CD14-positive monocyte (primary cell): ENCODE results near the gene DNAH10. TPM values are rescaled to one million over a fixed set of nuclear protein-coding genes. Genes with fewer than 3 reads are reported as not detected.

ENCODE experiments used
- DNase-seq, 3 donors: peaks; one replicate each; pipeline ENCODE4 v3.0.0-alpha.2; 2011 to 2022
- H2AFZ ChIP-seq: 2 replicates; pipeline ENCODE4 v1.6.0; 2012; ENCODE audit warnings: mild to moderate bottlenecking, low read depth, low read length, inconsistent platforms; ENCODE audit not compliant: insufficient read depth, poor library complexity, severe bottlenecking
- H3K27ac ChIP-seq, 2 donors: 1 replicate in 1 of 2; 2 replicates in 1 of 2; pipeline ENCODE4 v1.5.1; 2012 to 2013; ENCODE audit warnings: low read length in 2 of 2, control low read depth in 1 of 2, inconsistent platforms in 1 of 2, low read depth in 1 of 2, mild to moderate bottlenecking in 1 of 2
- H3K27me3 ChIP-seq, 2 donors: one replicate each; pipeline versions ENCODE4 v1.6.0 to v1.6.1; 2011 to 2013; ENCODE audit warnings: low read length in 2 of 2; ENCODE audit not compliant: control insufficient read depth in 2 of 2, insufficient read depth in 2 of 2
- H3K36me3 ChIP-seq, 2 donors: replicated peaks in 1 of 2; 1 replicate in 1 of 2; 2 replicates in 1 of 2; pipeline versions ENCODE4 v1.5.1 to v1.6.1; 2012 to 2013; ENCODE audit warnings: low read length in 2 of 2, control low read depth in 1 of 2, inconsistent platforms in 1 of 2, mild to moderate bottlenecking in 1 of 2; ENCODE audit not compliant: insufficient read depth in 2 of 2, control insufficient read depth in 1 of 2
- H3K4me1 ChIP-seq, 2 donors: 1 replicate in 1 of 2; 2 replicates in 1 of 2; pipeline versions ENCODE4 v1.5.1 to v1.6.1; 2012 to 2013; ENCODE audit warnings: low read length in 2 of 2, control low read depth in 1 of 2, inconsistent platforms in 1 of 2, mild to moderate bottlenecking in 1 of 2, moderate library complexity in 1 of 2; ENCODE audit not compliant: insufficient read depth in 2 of 2, control insufficient read depth in 1 of 2
- H3K4me2 ChIP-seq: replicated peaks from 2 replicates; pipeline ENCODE3; 2012; ENCODE audit warnings: low read length, moderate library complexity, mild to moderate bottlenecking; ENCODE audit not compliant: poor library complexity, severe bottlenecking; ENCODE audit errors: extremely low read depth
- H3K4me3 ChIP-seq, 3 experiments: fragments of 200-600 bp in 1 of 3; sonication (generic) in 1 of 3; replicated peaks in 1 of 3; 1 replicate in 2 of 3; 2 replicates in 1 of 3; pipeline ENCODE4 v1.5.1; 2011 to 2013; ENCODE audit warnings: low read length in 3 of 3, mild to moderate bottlenecking in 3 of 3, control low read depth in 2 of 3, low read depth in 2 of 3, inconsistent platforms in 1 of 3, moderate library complexity in 1 of 3
- H3K79me2 ChIP-seq: 2 replicates; pipeline ENCODE4 v1.6.0; 2012; ENCODE audit warnings: mild to moderate bottlenecking, control low read depth, inconsistent platforms, low read length, moderate library complexity; ENCODE audit not compliant: insufficient read depth
- H3K9ac ChIP-seq: 2 replicates; pipeline ENCODE4 v1.6.0; 2017; ENCODE audit warnings: low read length, mild to moderate bottlenecking; ENCODE audit not compliant: insufficient read depth, poor library complexity, severe bottlenecking
- H3K9me3 ChIP-seq, 2 donors: replicated peaks in 1 of 2; 1 replicate in 1 of 2; 2 replicates in 1 of 2; pipeline versions ENCODE4 v1.5.1 to v1.6.1; 2012 to 2013; ENCODE audit warnings: low read length in 2 of 2, control low read depth in 1 of 2; ENCODE audit not compliant: control insufficient read depth in 1 of 2, insufficient read depth in 1 of 2
- H4K20me1 ChIP-seq: 2 replicates; pipeline ENCODE4 v1.6.0; 2012; ENCODE audit warnings: mild to moderate bottlenecking, low read length, control low read depth, moderate library complexity; ENCODE audit not compliant: insufficient read depth
- H3K27ac Mint-ChIP-seq, 7 donors: one replicate each; pipeline ENCODE4 v1.8.0; 2020; ENCODE audit warnings: mild to moderate bottlenecking in 7 of 7, mixed read lengths in 7 of 7, moderate library complexity in 6 of 7, inconsistent platforms in 2 of 7
- H3K27me3 Mint-ChIP-seq, 3 donors: one replicate each; pipeline ENCODE4 v1.8.0; 2021 to 2022; ENCODE audit warnings: low read depth in 3 of 3, mild to moderate bottlenecking in 3 of 3, mixed read lengths in 3 of 3, moderate library complexity in 3 of 3, inconsistent platforms in 1 of 3
- H3K36me3 Mint-ChIP-seq, 2 donors: one replicate each; pipeline ENCODE4 v1.8.0; 2020; ENCODE audit warnings: mixed read lengths in 2 of 2, inconsistent platforms in 1 of 2, mild to moderate bottlenecking in 1 of 2
- H3K4me1 Mint-ChIP-seq: one replicate; pipeline ENCODE4 v1.8.0; 2020; ENCODE audit warnings: mild to moderate bottlenecking, mixed read lengths
- H3K4me3 Mint-ChIP-seq, 2 donors: one replicate each; pipeline ENCODE4 v1.8.0; 2020; ENCODE audit warnings: mild to moderate bottlenecking in 2 of 2, mixed read lengths in 2 of 2, moderate library complexity in 1 of 2
- H3K9me3 Mint-ChIP-seq, 7 donors: one replicate each; pipeline ENCODE4 v1.8.0; 2020 to 2022; ENCODE audit warnings: mixed read lengths in 7 of 7, mild to moderate bottlenecking in 6 of 7, moderate library complexity in 6 of 7, inconsistent platforms in 2 of 7
- CTCF ChIP-seq: fragments of 200-600 bp; IDR thresholded peaks from one replicate; pipeline ENCODE4 v1.8.0; 2022; ENCODE audit warnings: antibody characterized with exemption, mild to moderate bottlenecking
- WGBS: methylation state at CpG from one replicate; pipeline ENCODE4 v1.1.5; 2013; ENCODE audit warnings: missing lambda C conversion rate; ENCODE audit not compliant: insufficient coverage; 5-methylcytosine and 5-hydroxymethylcytosine counted together
- intact Hi-C, 2 donors: fragments of 100-400 bp; cut with micrococcal nuclease; formaldehyde crosslinking; loops; one replicate each; pipeline versions ENCODE4 v1.15.0 to v1.15.1; 2023
- polyA plus RNA-seq, 3 donors: library from polyadenylated mRNA; depleted of rRNA in 1 of 3; unstranded in 2 of 3; stranded (reverse) in 1 of 3; fragments of 300-500 nt in 2 of 3; fragments of >200 nt in 1 of 3; fragmentation: Illumina TruSeq in 2 of 3; gene quantifications; 1 replicate in 2 of 3; 2 replicates in 1 of 3; pipeline ENCODE4 v1.2.3, GENCODE V29; 2012 to 2021

Gene DNAH10
- polyA plus RNA-seq, 3 donors, result not detected

- TF ChIP-seq CTCF, result no peak
- H3K27ac Mint-ChIP-seq, result no peak overlapping the region
- no peaks in the 10 kb centered on the region for H3K36me3 ChIP-seq
- no peaks in the 10 kb centered on the region for H3K27me3 ChIP-seq
- no peaks in the 10 kb centered on the region for H3K4me1 Mint-ChIP-seq
- no peak overlapping the region for H3K4me2 ChIP-seq
- H3K79me2 ChIP-seq, result no peaks in the 10 kb centered on the region
- H3K27me3 Mint-ChIP-seq, result peaks cover 0 to 7% (median 5%) of the 10 kb centered on the region in 3 donors
- no peaks in the 10 kb centered on the region for H3K4me1 ChIP-seq
- no peak overlapping the region for H2AFZ ChIP-seq
- no peak overlapping the region for H3K4me3 ChIP-seq
- no peaks in the 10 kb centered on the region for H4K20me1 ChIP-seq
- H3K9me3 ChIP-seq, result peaks cover 12 to 21% of the 10 kb centered on the region in 2 donors
- no peak overlapping the region for H3K9ac ChIP-seq
- no peak overlapping the region for H3K4me3 Mint-ChIP-seq
- peaks cover 13 to 18% (median 16%) of the 10 kb centered on the region in 7 donors for H3K9me3 Mint-ChIP-seq
- H3K27ac ChIP-seq, result no peak overlapping the region
- H3K36me3 Mint-ChIP-seq, result peaks cover 2 to 3% of the 10 kb centered on the region in 2 donors
- intact Hi-C loops, result no loop called here
- no peak for DNase-seq
Observed at GRCh38 chr12:123779551-123779950, 17.4 kb downstream of the DNAH10 start.

GRCh38 chr12:123782997-123783792 is 21.1 kb downstream of the DNAH10 start:
- Mint-ChIP-seq H3K36me3 (no peaks in the 10 kb centered on the region), H3K4me3 (no peak overlapping the region), H3K4me1 (no peaks in the 10 kb centered on the region), H3K27ac (no peak overlapping the region), H3K27me3 (peaks cover 0 to 5% (median 0%) of the 10 kb centered on the region in 3 donors), H3K9me3 (peaks cover 0 to 5% (median 0%) of the 10 kb centered on the region in 7 donors)
- WGBS, result 86% methylated on average over 8 of the region's 10 CpGs
- Histone ChIP-seq H3K4me3 (no peak overlapping the region), H3K36me3 (no peaks in the 10 kb centered on the region), H4K20me1 (no peaks in the 10 kb centered on the region), H2AFZ (no peak overlapping the region), H3K79me2 (no peaks in the 10 kb centered on the region), H3K9me3 (no peaks in the 10 kb centered on the region), H3K27me3 (no peaks in the 10 kb centered on the region), H3K4me1 (no peaks in the 10 kb centered on the region), H3K4me2 (no peak overlapping the region), H3K27ac (no peak overlapping the region), H3K9ac (no peak overlapping the region)
- DNase-seq, result no peak
- intact Hi-C loops, result no loop called here
- no peak for TF ChIP-seq CTCF
